ENCODE measurements around the gene CCDC197.

- TF ChIP-seq CTCF (IDR thresholded peaks at IDR 0.05; ENCODE audit: low read depth, low read length) (no peak), EZH2phosphoT487 (IDR thresholded peaks at IDR 0.05; ENCODE audit: low read depth) (no peak)
Measured at GRCh38 chr14:94008234-94008633, 11.1 kb downstream of the CCDC197 start.
